SK-N-SH (cell line): ENCODE data around the gene CDC123. TPM values are rescaled to one million over a fixed set of nuclear protein-coding genes. Genes with fewer than 3 reads are reported as not detected.

ENCODE experiments used
- CTCF ChIA-PET: fragments of 300-600, 350-600 bp; formaldehyde crosslinking; extraction: SDS; loops from one replicate; lab custom pipeline; 2021; lab: Yijun Ruan, JAX
- POLR2A ChIA-PET: fragments of 350-600 bp; sonication (Branson Sonifier 250); formaldehyde crosslinking; extraction: SDS; loops from one replicate; lab custom pipeline; 2020; ENCODE audit warnings: antibody characterized with exemption, inconsistent platforms; lab: Yijun Ruan, JAX
- DNase-seq: peaks from one replicate; pipeline ENCODE4 v3.0.0; 2012
- H2AFZ ChIP-seq: fragments of 200-600 bp; sonication (generic); 2 replicates; pipeline ENCODE4 v1.8.1; 2016; ENCODE audit warnings: antibody characterized with exemption, mild to moderate bottlenecking, low read depth
- H3F3A ChIP-seq: fragments of 200-600 bp; sonication (generic); replicated peaks from 2 replicates; pipeline ENCODE3; 2016; ENCODE audit warnings: antibody characterized with exemption, mild to moderate bottlenecking; ENCODE audit not compliant: insufficient read depth
- H3K27ac ChIP-seq, 2 experiments: fragments of 200-500 bp in 1 of 2; fragments of 200-600 bp in 1 of 2; sonication (Bioruptor generic) in 1 of 2; sonication (generic), shearing (Covaris generic) in 1 of 2; 2 replicates each; pipeline versions ENCODE4 v1.5.1 to v1.6.1; 2014 to 2016; ENCODE audit warnings: low read depth in 2 of 2, inconsistent platforms in 1 of 2, low read length in 1 of 2, mild to moderate bottlenecking in 1 of 2, mixed read lengths in 1 of 2
- H3K27me3 ChIP-seq: fragments of 200-600 bp; sonication (generic), shearing (Covaris generic); 2 replicates; pipeline ENCODE4 v1.6.1; 2016; ENCODE audit warnings: mixed run types; ENCODE audit not compliant: insufficient read depth
- H3K36me3 ChIP-seq, 2 experiments: fragments of 200-500 bp in 1 of 2; fragments of 200-600 bp in 1 of 2; sonication (Bioruptor generic) in 1 of 2; sonication (generic) in 1 of 2; replicated peaks in 1 of 2; 2 replicates each; pipeline versions ENCODE3 to v1.5.1; 2014 to 2016; ENCODE audit warnings: low read length in 1 of 2, mild to moderate bottlenecking in 1 of 2; ENCODE audit not compliant: insufficient read depth in 2 of 2, control insufficient read depth in 1 of 2
- H3K4me1 ChIP-seq, 2 experiments: fragments of 200-500 bp in 1 of 2; fragments of 200-600 bp in 1 of 2; sonication (Bioruptor generic) in 1 of 2; sonication (generic), shearing (Covaris generic) in 1 of 2; 2 replicates each; pipeline versions ENCODE4 v1.5.1 to v1.6.1; 2014 to 2016; ENCODE audit warnings: low read depth in 1 of 2, low read length in 1 of 2, mixed run types in 1 of 2; ENCODE audit not compliant: insufficient read depth in 2 of 2, control insufficient read depth in 1 of 2
- H3K4me2 ChIP-seq: fragments of 200-600 bp; sonication (generic), shearing (Covaris generic); 2 replicates; pipeline ENCODE4 v1.6.1; 2017; ENCODE audit warnings: mixed run types
- H3K4me3 ChIP-seq, 2 experiments: fragments of 200-500 bp in 1 of 2; fragments of 200-600 bp in 1 of 2; sonication (Bioruptor generic) in 1 of 2; sonication (generic), shearing (Covaris generic) in 1 of 2; 2 replicates each; pipeline versions ENCODE4 v1.5.1 to v1.8.1; 2014 to 2016; ENCODE audit warnings: low read depth in 2 of 2, inconsistent platforms in 1 of 2, low read length in 1 of 2, mild to moderate bottlenecking in 1 of 2, mixed read lengths in 1 of 2, moderate library complexity in 1 of 2
- H3K79me2 ChIP-seq: fragments of 200-600 bp; sonication (generic); 2 replicates; pipeline ENCODE4 v1.8.1; 2017; ENCODE audit warnings: mild to moderate bottlenecking; ENCODE audit not compliant: insufficient read depth
- H3K9ac ChIP-seq: fragments of 200-600 bp; sonication (generic); 2 replicates; pipeline ENCODE4 v1.6.1; 2017; ENCODE audit warnings: mixed run types
- H3K9me2 ChIP-seq: fragments of 200-600 bp; sonication (generic); 2 replicates; pipeline ENCODE4 v1.6.1; 2017; ENCODE audit warnings: mixed run types
- H3K9me3 ChIP-seq: fragments of 200-600 bp; sonication (generic); 2 replicates; pipeline ENCODE4 v1.6.1; 2017; ENCODE audit warnings: mixed run types, mild to moderate bottlenecking, moderate library complexity
- H4K20me1 ChIP-seq: fragments of 200-600 bp; sonication (generic); 2 replicates; pipeline ENCODE4 v1.6.1; 2017; ENCODE audit warnings: mild to moderate bottlenecking, mixed run types; ENCODE audit not compliant: insufficient read depth
- CTCF ChIP-seq: fragments of 200-600 bp; sonication (generic); IDR thresholded peaks from 2 replicates; pipeline ENCODE4 v1.6.1; 2017; ENCODE audit warnings: antibody characterized with exemption, mild to moderate bottlenecking, moderate library complexity
- ELF1 ChIP-seq: IDR thresholded peaks from 2 replicates; pipeline ENCODE4 v1.4.0; 2012
- EP300 ChIP-seq, 2 experiments: IDR thresholded peaks; 2 replicates each; pipeline versions ENCODE4 v1.4.0 to v1.6.1; 2012; ENCODE audit warnings: borderline replicate concordance in 1 of 2, low read depth in 1 of 2, low read length in 1 of 2
- FOSL2 ChIP-seq: IDR thresholded peaks from 2 replicates; pipeline ENCODE4 v1.4.0; 2012; ENCODE audit warnings: low read depth, mild to moderate bottlenecking, moderate library complexity, borderline replicate concordance
- FOXM1 ChIP-seq: IDR thresholded peaks from 2 replicates; pipeline ENCODE4 v1.4.0; 2012; ENCODE audit warnings: low read depth, mild to moderate bottlenecking
- GABPA ChIP-seq: IDR thresholded peaks from 2 replicates; pipeline ENCODE4 v1.4.0; 2012; ENCODE audit warnings: low read depth, mild to moderate bottlenecking
- NFIC ChIP-seq: IDR thresholded peaks from 2 replicates; pipeline ENCODE4 v1.4.0; 2012; ENCODE audit warnings: borderline replicate concordance
- PBX3 ChIP-seq: IDR thresholded peaks from 2 replicates; pipeline ENCODE4; 2012
- RFX5 ChIP-seq: IDR thresholded peaks from 2 replicates; pipeline ENCODE4 v1.6.1; 2012; ENCODE audit warnings: mild to moderate bottlenecking, improper control_type of control experiment, low read length
- SIN3A ChIP-seq: IDR thresholded peaks from 2 replicates; pipeline ENCODE4 v1.6.1; 2012; ENCODE audit warnings: low read depth, mild to moderate bottlenecking, low read length, moderate library complexity, borderline replicate concordance
- TEAD4 ChIP-seq: IDR thresholded peaks from 2 replicates; pipeline ENCODE4 v1.4.0; 2012; ENCODE audit warnings: mild to moderate bottlenecking, borderline replicate concordance; ENCODE audit not compliant: insufficient read depth
- USF2 ChIP-seq: fragments of 150-350 bp; IDR thresholded peaks from 2 replicates; pipeline ENCODE4 v1.6.1; 2017; ENCODE audit warnings: antibody characterized with exemption, low read length, low read depth, borderline replicate concordance
- ZBTB33 ChIP-seq: IDR thresholded peaks from 2 replicates; pipeline ENCODE4 v1.4.0; 2012; ENCODE audit warnings: low read depth, borderline replicate concordance
- WGBS: methylation state at CpG from one replicate; pipeline ENCODE4 v1.1.6; 2017; ENCODE audit warnings: low lambda C conversion rate; 5-methylcytosine and 5-hydroxymethylcytosine counted together
- polyA plus RNA-seq, 3 experiments: library from polyadenylated mRNA; depleted of rRNA; stranded (reverse); fragments of >200 nt; gene quantifications; 2 replicates each; pipeline ENCODE4 v1.2.3, GENCODE V29; 2012

Gene CDC123
- polyA plus RNA-seq, 1 of the 3 experiments (the other 2 are of a cell fraction), result 139 TPM

GRCh38 chr10:12235116-12235694 lies 39.2 kb downstream of the CDC123 start:
- Histone ChIP-seq H3K4me1 (no peaks in the 10 kb centered on the region), H3F3A (no peaks in the 10 kb centered on the region), H3K9ac (no peak overlapping the region), H3K4me3 (no peak overlapping the region), H3K27me3 (no peaks in the 10 kb centered on the region), H3K27ac (no peak overlapping the region), H3K79me2 (peaks cover 1% of the 10 kb centered on the region; the same call in 1 of the 2 replicates), H4K20me1 (no peaks in the 10 kb centered on the region), H2AFZ (no peak overlapping the region), H3K9me3 (no peaks in the 10 kb centered on the region), H3K36me3 (peaks cover 49 to 79% of the 10 kb centered on the region in 2 experiments), H3K9me2 (no peaks in the 10 kb centered on the region), H3K4me2 (no peak overlapping the region)
- no peak for DNase-seq
- TF ChIP-seq TEAD4, result no peak
- TF ChIP-seq GABPA, result no peak
- no peak for TF ChIP-seq PBX3
- TF ChIP-seq CTCF, result no peak
- ChIA-PET POLR2A (no interaction called here), CTCF (no interaction called here)
- 100% methylated on average over 2 of the region's 3 CpGs for WGBS

GRCh38 chr10:12235796-12236195 lies 39.8 kb downstream of the CDC123 start:
- no peak overlapping the region for H3K4me2 ChIP-seq
- H4K20me1 ChIP-seq, result no peaks in the 10 kb centered on the region
- TF ChIP-seq RFX5, result no peak
- no peak for TF ChIP-seq FOSL2
- TF ChIP-seq NFIC, result no peak
- TF ChIP-seq PBX3, result no peak
- no peak for TF ChIP-seq FOXM1
- TF ChIP-seq SIN3A, result no peak
- no peak for TF ChIP-seq ZBTB33
- no peak for TF ChIP-seq USF2
- no peak for TF ChIP-seq EP300 (IDR thresholded peaks at IDR 0.05; ENCODE audit: borderline replicate concordance in 1 of 2, low read depth in 1 of 2, low read length in 1 of 2)
- no peak for TF ChIP-seq TEAD4
- TF ChIP-seq CTCF, result no peak
- no peak for TF ChIP-seq GABPA
- no peak for TF ChIP-seq ELF1
- no peak for DNase-seq
- 97% methylated on average over 4 of the region's 4 CpGs for WGBS
- no peak overlapping the region for H3K9ac ChIP-seq
- ChIA-PET CTCF (no interaction called here), POLR2A (interaction anchor here (0.7 kb wide), 1 partner anchor 179 kb away, joined by 3 read pairs; no protein-coding TSS in a partner anchor)
- H3K36me3 ChIP-seq, result peaks cover 50 to 73% of the 10 kb centered on the region in 2 experiments
- H3K27ac ChIP-seq, result no peak overlapping the region
- no peaks in the 10 kb centered on the region for H3K27me3 ChIP-seq
- peaks cover 4% of the 10 kb centered on the region; the same call in 1 of the 2 replicates for H3K79me2 ChIP-seq
- no peaks in the 10 kb centered on the region for H3K9me2 ChIP-seq
- H3K4me1 ChIP-seq, result no peaks in the 10 kb centered on the region
- H3K9me3 ChIP-seq, result no peaks in the 10 kb centered on the region
- no peak overlapping the region for H3K4me3 ChIP-seq
- no peaks in the 10 kb centered on the region for H3F3A ChIP-seq
- H2AFZ ChIP-seq, result no peak overlapping the region
